Stimulated activated CD8-positive, alpha-beta memory T cell treated with anti-CD3 and anti-CD28 coated beads, Interleukin-12 subunit alpha, Interleukin-12 subunit beta, amount 100 ng/mL, for 24 hours (primary cell): ENCODE measurements around the gene PRDM11.

ENCODE experiments used
- DNase-seq: peaks from one replicate; pipeline ENCODE4 v3.0.0-alpha.2; 2020; ENCODE audit errors: extremely low read depth

PRDM11 gene

DNA sequence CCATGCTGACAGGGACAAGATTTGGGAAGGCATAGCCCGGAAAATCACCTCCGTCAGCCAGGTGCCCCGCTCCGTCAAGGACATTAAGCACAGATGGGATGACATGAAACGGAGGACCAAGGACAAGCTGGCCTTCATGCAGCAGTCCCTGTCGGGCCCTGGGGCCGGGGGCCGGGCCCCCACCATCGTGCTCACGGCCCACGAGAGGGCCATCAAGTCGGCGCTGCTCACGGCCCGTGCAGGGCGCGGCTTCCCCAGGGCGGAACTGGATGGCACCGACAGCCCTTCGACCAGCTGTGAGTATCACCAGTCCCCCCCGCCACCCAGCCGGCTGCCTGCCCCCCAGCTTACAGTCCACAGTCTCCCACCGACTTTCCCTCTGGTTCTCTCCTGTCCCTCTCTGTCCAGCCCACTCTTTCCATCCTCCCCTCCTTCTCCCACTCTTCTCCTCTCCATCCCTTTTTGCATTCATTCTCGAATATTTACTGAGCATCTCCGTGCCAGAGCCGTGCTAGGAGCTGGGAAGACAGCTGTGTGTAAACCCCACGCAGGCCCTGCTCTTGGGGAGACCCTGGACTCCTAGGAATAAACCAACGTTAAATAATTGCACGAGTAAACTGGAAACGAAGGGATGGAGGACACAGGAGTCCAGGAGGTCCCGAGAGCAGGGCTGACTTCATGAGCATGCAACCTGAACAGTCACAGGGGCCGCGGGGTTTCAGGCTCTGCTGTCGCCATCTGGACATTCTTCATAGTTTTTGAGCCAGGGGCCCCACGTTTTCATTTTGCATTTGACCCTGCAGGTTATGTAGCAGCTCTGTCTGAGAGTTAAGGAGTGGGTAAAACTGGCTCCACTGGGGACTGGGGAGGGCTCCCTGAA lies 62.8 kb downstream of the PRDM11 start:
- no peak for DNase-seq

DNA sequence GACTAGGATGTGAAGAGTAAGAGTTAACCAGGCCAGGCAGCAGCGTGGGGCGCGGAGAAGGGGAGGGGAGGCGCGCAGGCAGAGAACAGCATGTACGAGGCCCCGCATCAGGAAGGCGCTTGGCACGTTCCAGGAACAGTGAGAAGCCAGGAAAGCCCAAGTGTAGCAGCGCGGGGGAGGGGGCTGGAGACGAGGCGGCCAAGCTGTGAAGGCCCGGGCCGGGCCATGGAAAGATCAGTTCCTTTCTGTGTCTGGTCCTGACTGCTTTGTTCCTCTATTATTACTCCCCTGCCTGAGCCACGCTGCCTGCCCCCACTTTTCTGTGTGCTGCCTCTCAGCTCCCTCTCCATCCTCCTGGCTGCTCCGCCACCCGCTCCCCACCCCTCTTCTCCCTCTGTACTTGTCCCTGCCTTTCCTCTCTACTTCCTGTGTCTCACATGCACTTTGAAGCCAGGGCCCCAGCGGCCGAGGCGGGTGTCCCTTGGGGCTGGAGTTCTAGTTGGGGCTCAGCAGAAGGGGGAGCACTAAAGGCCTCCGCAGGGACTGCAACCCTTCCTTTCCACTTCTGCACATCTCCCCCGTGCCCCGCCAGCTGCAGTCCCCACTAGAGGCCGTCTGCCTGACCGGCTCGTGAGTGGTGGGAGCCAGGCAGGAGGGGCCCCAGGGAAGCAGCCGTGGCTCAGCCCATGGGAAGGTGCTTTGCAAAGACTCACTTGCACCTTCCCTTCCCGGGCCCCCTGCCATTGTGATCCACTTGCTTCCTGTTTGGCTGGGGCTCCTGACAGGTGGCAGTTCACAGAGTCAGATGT lies 63.7 kb downstream of the PRDM11 start:
- no peak for DNase-seq

DNA sequence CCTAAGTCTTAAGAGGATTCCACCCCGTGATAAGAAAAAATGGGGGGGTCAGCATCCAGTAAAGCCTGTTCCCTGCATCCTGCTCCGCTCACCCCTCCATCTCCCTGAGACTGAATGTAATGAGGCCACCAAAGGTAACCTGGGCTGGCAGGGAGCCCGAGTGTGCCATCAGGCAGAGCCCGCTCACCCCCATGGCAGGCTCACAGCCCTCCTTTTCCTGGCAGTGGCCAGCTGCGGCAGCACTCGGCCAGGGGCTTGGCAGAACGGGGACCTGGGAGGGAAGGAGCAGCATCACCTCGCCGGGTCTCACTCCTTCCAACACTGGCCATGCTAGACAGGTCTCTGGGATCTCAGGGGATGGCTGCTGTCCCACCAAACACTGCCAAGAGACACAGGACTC lies 64.4 kb downstream of the PRDM11 start:
- DNase-seq, result no peak

DNA sequence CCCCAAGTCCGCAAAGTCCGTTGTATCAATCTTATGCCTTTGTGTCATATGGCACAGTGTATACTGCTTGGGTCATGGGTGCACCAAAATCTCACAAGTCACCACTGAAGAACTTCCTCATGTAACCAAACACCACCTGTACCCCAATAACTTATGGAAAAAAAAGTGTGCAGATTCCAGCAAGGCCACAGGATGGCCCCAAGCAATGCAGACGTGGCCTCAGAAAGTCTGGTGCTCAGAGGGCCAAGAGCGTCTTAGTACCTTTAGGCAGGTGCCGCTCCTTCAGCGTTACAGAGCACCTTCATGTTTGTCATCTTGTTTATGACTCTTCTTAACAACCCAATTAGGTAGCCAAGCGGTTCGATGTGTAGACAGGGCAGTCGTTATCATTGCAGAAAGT lies 65.3 kb downstream of the PRDM11 start:
- DNase-seq, result no peak

DNA sequence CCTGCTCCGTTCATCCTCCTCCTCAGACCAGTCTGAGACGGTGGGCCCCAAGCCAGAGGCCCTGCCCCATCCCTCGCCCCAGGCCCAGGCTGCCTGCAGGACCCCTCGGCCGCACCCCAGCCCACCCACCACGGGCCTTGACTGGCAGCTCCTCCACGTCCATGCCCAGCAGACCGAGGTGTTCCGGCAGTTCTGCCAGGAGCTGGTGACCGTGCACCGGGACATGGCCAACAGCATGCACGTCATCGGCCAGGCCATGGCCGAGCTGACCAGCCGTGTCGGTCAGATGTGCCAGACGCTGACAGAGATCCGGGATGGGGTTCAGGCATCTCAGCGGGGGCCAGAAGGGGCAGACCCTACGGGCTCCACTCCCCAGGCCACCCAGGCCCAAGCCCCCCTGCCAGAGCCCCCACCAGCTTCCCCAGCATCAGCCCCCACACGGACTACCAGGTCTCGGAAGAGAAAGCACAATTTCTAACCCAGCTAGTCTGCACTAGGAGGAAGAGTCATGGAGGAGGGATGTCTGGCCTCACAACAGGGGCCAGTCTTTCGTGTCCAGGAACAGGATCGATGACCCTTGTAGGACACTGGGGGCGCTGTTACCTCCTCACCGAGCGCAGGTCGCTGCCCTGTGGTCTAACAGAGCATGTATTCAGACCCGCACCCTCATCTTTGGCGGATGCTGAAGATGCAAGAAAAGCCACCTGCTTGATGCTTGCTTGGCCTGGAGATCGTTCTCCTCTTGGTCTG lies 66.3 kb downstream of the PRDM11 start:
- DNase-seq, result no peak

DNA sequence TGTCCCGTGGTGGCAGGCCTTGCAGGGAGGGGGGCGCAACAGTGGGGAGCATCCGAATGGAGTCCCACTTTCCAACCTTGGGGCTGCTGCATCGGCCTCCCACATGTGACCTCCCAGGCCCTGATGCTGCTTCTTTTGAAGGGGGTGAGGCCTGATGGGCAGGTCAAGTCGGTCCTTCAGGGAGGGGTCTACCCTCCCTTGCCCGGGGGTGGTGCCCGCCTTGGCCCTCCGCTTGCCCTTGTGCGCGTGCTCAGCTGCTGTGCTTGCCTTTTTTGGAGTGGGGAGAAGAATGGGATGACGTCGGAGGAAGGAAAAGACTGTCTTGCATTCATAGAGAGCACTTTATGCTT lies 66.9 kb downstream of the PRDM11 start:
- no peak for DNase-seq

DNA sequence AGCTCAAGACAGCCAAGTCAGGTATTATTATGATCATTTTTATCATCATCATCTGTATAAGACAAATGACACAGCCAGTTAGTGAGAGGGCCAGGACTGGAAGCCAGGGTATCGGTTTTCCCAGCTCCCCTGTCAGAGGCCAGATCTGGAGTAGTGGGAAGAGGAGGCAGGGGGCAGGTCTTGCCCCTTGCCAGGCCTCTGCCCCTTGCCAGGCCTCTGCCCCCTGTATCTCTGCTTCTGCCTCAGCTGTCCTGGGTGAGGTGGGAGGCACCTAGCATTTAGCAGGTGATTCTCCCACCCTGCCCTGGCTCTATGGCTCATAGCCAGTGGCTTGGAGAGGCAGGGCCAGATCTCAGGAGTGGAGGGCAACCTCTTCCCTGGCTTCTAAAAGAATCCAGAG lies 67.3 kb downstream of the PRDM11 start:
- DNase-seq, result no peak

DNA sequence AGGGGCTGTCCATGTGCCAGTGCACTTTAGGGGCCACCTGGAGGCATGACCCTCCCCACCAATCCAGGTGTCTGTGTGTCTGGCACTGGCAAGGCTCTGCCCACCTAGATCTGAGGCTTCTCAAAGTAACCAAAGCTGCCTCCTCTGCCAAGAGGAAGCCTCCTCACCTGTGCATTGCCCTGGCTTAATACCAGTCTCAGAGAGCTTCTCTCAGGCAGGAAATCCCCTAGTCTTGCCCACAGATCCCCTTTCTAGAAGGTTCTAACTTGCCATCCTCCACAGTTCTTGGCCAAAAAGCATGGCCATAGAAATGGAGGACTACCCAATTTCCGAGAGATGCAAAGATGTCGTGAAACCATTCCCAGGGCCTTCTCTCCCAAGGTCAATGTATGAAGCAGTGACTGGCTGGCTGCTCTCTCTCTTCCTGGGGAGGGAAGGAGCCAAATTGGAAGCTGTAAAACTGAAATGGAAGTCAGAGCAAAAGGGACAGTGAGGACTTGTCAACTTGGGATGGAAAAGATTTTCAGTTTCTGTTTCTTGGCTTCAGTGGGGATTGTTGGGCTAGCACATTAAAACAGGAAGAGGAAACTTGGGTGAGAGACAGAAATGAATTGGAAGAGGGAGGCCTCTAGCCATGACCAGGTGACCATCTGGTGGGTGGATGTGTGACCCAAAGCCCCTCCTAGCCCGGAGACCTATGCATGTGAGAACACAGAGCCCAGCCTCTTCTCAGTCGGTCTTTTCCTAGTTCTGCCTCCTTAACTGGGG lies 68.8 kb downstream of the PRDM11 start:
- DNase-seq, result no peak

DNA sequence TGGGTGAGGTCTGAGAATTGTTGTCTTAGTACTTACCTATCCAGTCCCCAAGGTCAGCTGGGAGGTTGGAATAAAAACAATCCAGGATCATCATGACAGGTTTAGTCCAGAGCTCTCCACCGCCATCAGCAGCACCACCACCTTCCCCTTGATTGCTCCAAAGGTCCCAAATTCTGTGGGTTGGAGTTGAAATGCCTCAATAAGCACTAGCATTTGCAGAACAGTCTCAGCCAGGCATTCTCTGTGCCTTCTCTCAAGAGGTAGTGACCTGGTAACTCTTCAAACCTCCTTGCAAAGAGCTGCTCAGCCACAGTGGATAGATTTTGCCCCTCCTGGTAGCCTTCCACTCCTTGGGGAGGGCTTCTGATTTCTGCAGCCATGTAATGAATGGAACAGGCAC lies 69.6 kb downstream of the PRDM11 start:
- DNase-seq, result no peak

DNA sequence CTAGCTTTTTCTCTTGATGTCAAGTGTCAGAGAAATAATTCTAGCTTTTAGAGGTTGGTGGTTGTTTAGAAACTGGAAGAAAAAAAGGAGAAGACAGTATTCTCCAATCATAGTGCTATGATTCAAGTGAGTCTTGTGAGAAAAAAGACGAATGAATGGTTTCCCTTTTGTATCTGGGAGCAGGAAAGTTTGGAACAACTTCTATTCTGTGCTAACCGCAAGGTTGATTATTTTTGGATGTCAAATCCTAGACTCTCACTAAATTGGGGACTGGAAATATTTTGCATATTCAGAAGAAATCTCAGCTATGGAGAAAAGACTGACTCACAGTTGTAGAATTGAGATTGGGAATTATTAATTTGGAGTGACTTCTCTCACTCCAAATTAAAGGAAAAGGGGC lies 70.5 kb downstream of the PRDM11 start:
- DNase-seq, result no peak

DNA sequence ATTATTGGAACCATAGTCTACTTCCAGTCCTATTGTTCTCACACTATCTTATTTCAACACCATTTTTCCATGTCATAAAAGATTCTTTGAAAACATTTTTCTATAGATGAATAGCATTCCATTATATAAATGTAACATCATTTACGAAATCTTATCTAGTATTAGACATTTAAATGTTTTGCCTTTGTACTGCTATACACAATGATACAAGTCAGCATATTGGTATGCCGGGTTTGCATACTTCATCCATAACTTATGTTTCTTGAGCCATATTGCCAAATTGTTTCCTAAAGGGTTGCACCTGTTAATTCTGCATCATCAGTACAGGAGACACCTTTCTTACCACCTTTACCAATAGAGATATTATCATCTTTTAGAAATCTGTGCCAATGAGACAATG lies 71.6 kb downstream of the PRDM11 start:
- DNase-seq, result no peak

DNA sequence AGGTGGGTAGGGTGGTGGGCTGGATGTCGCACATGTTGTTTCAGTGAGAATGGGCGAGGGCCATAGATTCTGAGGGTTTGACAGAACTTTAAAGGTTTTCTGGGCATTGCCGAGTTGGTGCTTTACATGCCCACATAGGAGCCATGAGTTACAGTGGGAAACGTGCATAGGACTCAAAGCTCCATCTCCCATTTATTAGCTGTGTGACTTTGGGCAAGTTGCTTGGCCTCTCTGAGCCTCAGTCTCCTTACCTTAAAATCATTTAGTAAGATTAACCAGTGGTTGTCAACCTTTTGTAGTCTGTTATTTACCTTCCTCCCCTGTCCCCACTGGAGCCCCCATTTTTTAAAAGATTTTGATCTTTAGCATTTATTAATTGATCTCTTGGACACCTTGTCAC lies 72.3 kb downstream of the PRDM11 start:
- no peak for DNase-seq

DNA sequence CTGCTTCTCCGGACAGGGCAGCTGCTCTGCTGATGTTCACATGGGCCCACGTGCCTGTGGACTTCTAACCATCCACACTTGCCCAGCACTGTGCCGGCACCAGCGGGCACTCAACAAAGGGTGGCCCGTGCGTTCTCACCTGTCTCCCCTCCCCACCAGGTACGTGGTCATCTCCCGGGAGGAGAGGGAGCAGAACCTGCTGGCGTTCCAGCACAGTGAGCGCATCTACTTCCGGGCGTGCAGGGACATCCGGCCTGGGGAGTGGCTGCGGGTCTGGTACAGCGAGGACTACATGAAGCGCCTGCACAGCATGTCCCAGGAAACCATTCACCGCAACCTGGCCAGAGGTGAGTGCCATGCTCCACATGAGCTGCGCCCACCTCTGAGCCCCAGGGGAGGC lies 73.0 kb downstream of the PRDM11 start:
- DNase-seq, result no peak

DNA sequence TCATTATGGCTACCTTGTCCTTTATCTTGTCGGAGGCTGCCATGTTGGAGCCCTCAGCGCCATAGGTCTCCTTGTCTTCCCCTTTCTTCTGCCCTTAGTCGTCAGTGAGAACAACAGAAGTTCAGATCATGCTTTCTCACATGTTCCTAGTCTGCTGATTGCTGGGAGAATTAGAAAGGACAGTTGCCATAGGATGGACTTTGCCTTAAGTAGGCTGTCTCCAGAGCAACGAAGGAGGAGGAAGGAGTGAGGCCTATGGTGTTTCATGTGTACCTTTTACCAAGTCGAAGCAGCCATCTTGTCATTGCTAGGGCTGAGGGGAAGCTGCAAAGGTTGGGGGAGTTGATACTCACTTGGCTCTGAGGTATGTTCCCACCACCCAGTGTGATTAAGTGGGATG lies 77.1 kb downstream of the PRDM11 start:
- DNase-seq, result no peak

DNA sequence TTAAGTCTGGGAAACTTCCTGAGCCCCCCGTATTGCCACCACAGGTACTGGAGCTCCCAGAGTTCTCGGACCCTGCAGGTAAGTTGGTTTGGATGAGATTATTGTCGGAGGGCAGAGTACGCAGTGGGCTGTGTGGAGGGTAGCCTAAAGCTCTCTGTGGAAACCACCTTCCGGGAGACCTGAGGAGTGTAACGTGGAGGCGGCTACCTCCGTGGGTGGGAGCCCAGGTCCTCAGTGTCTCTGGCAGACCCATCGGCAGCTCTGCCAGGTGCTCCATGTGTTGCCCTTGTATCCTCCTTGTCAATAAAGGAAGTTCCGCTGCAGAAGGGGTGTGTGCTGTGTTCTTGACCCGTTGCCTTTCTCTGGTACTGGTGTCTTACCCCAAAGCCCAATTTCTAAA lies 78.3 kb downstream of the PRDM11 start:
- DNase-seq, result no peak

DNA sequence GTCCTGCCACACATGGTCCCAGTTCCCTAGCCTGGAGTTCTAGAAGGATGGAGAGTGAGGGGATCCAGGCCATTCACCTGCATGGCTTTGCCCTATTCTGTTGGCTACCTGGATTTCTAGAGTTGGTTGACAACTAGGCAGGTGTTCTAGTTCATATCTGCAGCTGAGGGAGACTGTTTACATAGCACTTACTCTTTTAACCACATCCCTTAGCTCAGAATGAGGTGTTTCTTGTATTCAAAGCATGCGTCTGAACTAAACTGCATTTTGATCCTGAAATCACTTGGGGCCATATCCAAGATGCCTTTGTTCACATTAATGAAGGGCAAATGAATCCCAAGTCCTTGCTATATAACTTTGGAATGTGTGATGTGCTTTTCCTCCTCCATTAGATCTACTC lies 78.8 kb downstream of the PRDM11 start:
- no peak for DNase-seq

DNA sequence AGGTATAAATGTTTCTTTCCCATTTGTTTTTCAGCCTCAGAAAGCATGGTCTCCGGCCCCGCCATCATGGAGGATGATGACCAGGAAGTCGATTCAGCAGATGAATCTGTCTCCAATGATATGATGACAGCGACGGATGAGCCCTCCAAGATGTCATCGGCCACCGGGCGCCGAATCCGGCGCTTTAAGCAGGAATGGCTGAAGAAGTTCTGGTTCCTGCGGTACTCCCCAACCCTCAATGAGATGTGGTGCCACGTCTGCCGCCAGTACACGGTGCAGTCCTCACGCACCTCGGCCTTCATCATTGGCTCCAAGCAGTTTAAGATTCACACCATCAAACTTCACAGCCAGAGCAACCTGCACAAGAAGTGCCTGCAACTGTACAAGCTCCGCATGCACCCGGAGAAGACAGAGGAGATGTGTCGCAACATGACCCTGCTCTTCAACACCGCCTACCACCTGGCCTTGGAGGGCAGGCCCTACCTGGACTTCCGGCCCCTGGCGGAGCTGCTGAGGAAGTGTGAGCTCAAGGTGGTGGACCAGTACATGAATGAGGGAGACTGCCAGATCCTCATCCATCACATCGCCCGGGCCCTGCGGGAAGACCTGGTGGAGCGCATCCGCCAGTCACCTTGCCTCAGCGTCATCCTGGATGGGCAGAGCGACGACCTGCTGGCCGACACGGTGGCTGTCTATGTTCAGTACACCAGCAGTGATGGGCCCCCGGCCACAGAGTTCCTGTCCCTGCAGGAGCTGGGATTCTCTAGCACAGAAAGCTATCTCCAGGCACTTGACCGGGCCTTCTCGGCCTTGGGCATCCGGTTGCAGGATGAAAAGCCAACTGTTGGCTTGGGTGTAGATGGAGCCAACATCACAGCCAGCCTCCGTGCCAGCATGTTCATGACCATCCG lies 79.8 kb downstream of the PRDM11 start:
- no peak for DNase-seq

DNA sequence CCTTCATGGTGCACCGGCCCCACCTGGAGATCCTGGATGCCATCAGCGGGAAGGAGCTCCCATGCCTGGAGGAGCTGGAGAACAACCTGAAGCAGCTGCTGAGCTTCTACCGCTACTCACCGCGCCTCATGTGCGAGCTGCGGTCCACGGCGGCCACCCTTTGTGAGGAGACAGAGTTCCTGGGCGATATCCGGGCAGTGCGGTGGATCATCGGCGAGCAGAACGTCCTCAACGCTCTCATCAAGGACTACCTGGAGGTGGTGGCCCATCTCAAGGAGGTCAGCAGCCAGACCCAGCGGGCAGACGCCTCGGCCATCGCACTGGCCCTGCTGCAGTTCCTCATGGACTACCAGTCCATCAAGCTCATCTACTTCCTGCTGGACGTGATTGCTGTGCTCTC lies 80.5 kb downstream of the PRDM11 start:
- no peak for DNase-seq

DNA sequence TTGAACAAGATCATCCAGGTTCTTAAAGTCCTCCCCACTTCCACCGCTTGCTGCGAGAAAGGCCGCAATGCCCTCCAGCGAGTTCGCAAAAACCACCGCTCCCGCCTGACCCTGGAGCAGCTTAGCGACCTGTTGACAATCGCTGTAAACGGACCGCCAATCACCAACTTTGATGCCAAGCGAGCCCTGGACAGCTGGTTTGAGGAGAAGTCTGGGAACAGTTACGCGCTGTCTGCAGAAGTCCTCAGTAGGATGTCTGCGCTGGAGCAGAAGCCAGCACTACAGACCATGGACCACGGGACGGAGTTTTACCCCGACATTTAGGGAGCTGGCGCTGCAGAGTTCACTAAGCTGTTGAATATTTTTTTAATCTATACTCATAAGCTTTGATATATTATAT lies 81.4 kb downstream of the PRDM11 start:
- DNase-seq, result no peak

DNA sequence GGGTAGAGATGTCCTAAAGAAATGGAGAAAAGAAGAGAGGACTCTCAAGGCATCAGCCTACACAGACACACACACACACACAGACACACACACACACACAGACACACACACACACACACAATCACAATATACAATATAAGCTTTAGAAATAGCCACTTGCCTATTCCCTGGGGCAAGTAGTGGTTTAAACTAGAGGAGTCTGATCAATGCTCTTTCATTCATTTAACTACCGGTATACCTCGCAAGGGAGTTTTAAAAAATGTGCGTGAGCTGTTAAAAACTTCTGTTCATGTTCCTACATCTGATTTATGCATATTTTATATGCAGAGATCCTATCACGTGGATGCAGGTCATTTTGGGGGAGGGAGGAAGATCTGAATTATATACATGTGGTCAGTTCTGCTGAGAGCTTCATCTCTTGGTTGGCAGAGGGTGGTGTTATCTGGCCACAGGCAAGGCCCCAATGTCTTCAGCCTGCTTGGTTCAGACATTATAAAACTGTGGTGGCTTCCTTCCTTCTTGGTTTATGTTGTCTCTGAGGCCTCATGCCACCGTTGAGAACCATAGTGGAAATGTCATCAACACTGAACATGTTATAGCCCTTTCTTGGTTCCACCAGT lies 83.1 kb downstream of the PRDM11 start:
- DNase-seq, result no peak
